Lung (tissue), 12 donors: ENCODE data around the gene KLHL6. TPM values are rescaled to one million over a fixed set of nuclear protein-coding genes. Genes with fewer than 3 reads are reported as not detected.

ENCODE experiments used
- ATAC-seq: fragments of 200-7000 bp; cut with Tn5 transposase; one replicate; pipeline ENCODE4 v1.9.1; 2020; ENCODE audit warnings: moderate number of reproducible peaks; ENCODE audit not compliant: insufficient read depth, low FRiP score
- DNase-seq, 3 donors: peaks; one replicate each; pipeline ENCODE4 v3.0.0-alpha.2; 2013 to 2017
- H3K27ac ChIP-seq, 2 donors: one replicate each; pipeline ENCODE4 v1.5.1; 2013; ENCODE audit warnings: mild to moderate bottlenecking in 2 of 2, moderate library complexity in 2 of 2, control low read depth in 1 of 2, inconsistent platforms in 1 of 2, low read depth in 1 of 2, low read length in 1 of 2
- H3K27me3 ChIP-seq, 3 donors: one replicate each; pipeline ENCODE4 v1.5.1; 2013; ENCODE audit warnings: low read length in 2 of 3; ENCODE audit not compliant: control insufficient read depth in 3 of 3, insufficient read depth in 3 of 3
- H3K36me3 ChIP-seq, 4 donors: one replicate each; pipeline ENCODE4 v1.5.1; 2013; ENCODE audit warnings: low read length in 4 of 4, mild to moderate bottlenecking in 1 of 4, moderate library complexity in 1 of 4; ENCODE audit not compliant: control insufficient read depth in 4 of 4, insufficient read depth in 4 of 4
- H3K4me1 ChIP-seq, 5 donors: one replicate each; pipeline ENCODE4 v1.5.1; 2013; ENCODE audit warnings: low read length in 5 of 5, mild to moderate bottlenecking in 2 of 5, moderate library complexity in 1 of 5; ENCODE audit not compliant: control insufficient read depth in 5 of 5, insufficient read depth in 5 of 5
- H3K4me3 ChIP-seq: one replicate; pipeline ENCODE4 v1.5.1; 2013; ENCODE audit warnings: mild to moderate bottlenecking, control low read depth, moderate library complexity
- H3K9ac ChIP-seq, 2 donors: one replicate each; pipeline ENCODE4 v1.5.1; 2013; ENCODE audit warnings: low read length in 2 of 2, control low read depth in 1 of 2; ENCODE audit not compliant: insufficient read depth in 1 of 2
- H3K9me3 ChIP-seq, 4 donors: one replicate each; pipeline ENCODE4 v1.5.1; 2013; ENCODE audit warnings: low read length in 3 of 4, mild to moderate bottlenecking in 1 of 4, moderate library complexity in 1 of 4; ENCODE audit not compliant: control insufficient read depth in 4 of 4, insufficient read depth in 3 of 4
- WGBS, 2 donors: extraction: QIAGEN DNeasy Blood & Tissue Kit; methylation state at CpG; one replicate each; pipeline ENCODE4 v1.1.7; 2013; 5-methylcytosine and 5-hydroxymethylcytosine counted together
- polyA plus RNA-seq, 2 donors: library from polyadenylated mRNA; stranded (reverse); fragments of 200-250 nt; gene quantifications; one replicate each; pipeline ENCODE4 v1.2.1, GENCODE V29; 2013
- total RNA-seq, 2 donors: library from RNA; depleted of rRNA in 1 of 2; stranded (reverse); fragments of >200 nt in 1 of 2; gene quantifications; one replicate each; pipeline ENCODE4 v1.2.1, GENCODE V29; 2014 to 2021
- TF ChIP-seq, protein P1 (sequence below): IDR thresholded peaks from 2 replicates; pipeline ENCODE4 v1.5.1; 2012; ENCODE audit warnings: mild to moderate bottlenecking; ENCODE audit errors: control extremely low read depth, extremely low read depth
- donor health status: control.
- donor health status: control.
- donor health status: Bipolar disorder and iron deficiency.
- donor health status: healthy.
- donor health status: DM: yes; HTN: yes; CAD: no.

Gene KLHL6
- total and polyA plus RNA-seq, 4 donors, result 3.4 to 18.0 (median 14.1) TPM

DNA sequence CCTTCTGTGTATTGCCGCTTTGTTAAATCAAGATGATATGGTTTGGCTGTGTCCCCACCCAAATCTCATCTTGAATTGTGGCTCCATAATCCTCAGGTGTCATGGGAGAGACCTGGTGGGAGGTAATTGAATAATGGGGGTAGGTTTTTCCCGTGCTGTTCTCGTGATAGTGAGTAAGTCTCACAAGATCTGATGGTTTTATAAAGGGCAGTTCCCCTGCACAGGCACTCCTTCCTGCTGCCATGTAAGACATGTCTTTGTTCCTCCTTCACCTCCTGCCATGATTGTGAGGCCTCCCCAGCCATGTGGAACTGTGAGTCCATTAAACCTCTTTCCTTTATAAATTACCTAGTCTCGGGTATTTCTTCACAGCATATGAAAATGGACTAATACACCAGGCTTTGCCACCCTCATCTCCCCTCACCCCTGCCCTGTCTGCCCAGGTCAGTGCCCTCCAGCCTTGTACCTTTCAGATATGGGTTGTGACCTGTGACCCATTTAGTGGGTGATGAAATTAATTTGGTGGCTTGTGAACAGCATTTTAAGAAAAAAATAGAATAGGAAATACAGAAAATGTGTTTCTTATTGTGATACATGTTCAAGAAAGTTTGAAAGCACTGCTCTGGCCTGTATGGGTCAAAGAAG is 71.0 kb downstream of the KLHL6 start:
- ATAC-seq (no peak), DNase-seq (no peak)
- Histone ChIP-seq H3K4me1 (peaks cover 0 to 5% (median 0%) of the 10 kb centered on the region in 5 donors), H3K27me3 (no peaks in the 10 kb centered on the region), H3K27ac (no peak overlapping the region), H3K9ac (no peak overlapping the region), H3K4me3 (no peak overlapping the region), H3K36me3 (no peaks in the 10 kb centered on the region), H3K9me3 (no peaks in the 10 kb centered on the region)
- TF ChIP-seq, protein P1, sequence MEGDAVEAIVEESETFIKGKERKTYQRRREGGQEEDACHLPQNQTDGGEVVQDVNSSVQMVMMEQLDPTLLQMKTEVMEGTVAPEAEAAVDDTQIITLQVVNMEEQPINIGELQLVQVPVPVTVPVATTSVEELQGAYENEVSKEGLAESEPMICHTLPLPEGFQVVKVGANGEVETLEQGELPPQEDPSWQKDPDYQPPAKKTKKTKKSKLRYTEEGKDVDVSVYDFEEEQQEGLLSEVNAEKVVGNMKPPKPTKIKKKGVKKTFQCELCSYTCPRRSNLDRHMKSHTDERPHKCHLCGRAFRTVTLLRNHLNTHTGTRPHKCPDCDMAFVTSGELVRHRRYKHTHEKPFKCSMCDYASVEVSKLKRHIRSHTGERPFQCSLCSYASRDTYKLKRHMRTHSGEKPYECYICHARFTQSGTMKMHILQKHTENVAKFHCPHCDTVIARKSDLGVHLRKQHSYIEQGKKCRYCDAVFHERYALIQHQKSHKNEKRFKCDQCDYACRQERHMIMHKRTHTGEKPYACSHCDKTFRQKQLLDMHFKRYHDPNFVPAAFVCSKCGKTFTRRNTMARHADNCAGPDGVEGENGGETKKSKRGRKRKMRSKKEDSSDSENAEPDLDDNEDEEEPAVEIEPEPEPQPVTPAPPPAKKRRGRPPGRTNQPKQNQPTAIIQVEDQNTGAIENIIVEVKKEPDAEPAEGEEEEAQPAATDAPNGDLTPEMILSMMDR, result no peak
- 62 to 81% methylated on average over 4 of the region's 4 CpGs for WGBS, 2 donors

DNA sequence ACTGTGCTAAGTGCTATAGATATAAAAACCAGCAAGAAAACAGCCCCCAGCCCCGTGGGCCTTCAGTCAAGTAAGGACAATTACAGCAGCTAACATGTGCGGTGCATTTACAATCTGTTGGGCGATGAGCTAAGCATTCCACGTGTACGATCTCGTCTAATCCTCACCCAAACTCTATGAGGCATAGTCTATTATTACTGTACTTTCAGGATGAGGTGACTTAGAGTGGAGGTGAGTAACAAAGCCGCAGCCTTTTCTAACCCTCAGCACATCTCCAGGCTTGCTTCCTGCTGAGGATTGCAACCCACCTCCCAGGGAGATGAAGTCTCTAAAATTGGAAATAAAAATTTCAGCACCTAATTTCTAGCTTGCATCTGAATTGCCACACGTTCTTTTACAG is 73.9 kb downstream of the KLHL6 start:
- Histone ChIP-seq H3K27me3 (no peaks in the 10 kb centered on the region), H3K27ac (no peak overlapping the region), H3K4me1 (no peaks in the 10 kb centered on the region), H3K9ac (no peak overlapping the region), H3K36me3 (no peaks in the 10 kb centered on the region), H3K4me3 (no peak overlapping the region), H3K9me3 (no peaks in the 10 kb centered on the region)
- ATAC-seq, result no peak
- DNase-seq, result no peak
- 86 to 89% methylated on average over 8 of the region's 8 CpGs for WGBS, 2 donors
- TF ChIP-seq, protein P1, result no peak

DNA sequence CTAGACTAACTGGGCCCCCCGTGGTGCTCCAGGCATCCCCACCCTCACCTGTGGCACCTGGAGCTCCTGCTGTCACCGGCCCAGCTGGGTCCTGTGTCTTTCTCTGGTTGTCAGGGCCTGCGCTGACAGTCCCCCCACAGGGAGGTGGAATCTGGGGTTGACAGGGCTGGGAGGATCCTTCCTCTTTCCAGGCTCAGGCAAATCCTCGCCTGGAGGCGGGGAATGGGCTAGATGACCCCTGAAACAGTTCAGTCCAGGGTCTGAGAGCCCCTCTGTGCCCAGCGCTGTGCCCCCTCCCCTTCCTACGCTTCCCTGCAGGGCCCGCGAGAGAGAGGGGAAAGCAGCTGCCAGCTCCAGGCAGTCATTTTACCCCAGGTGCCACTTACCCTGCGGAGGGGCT is 77.0 kb downstream of the KLHL6 start:
- H3K9ac ChIP-seq, result no peak overlapping the region
- H3K36me3 ChIP-seq, result no peaks in the 10 kb centered on the region
- TF ChIP-seq, protein P1, result no peak
- H3K4me1 ChIP-seq, result no peaks in the 10 kb centered on the region
- no peaks in the 10 kb centered on the region for H3K9me3 ChIP-seq
- H3K27me3 ChIP-seq, result peaks cover 0 to 3% (median 0%) of the 10 kb centered on the region in 3 donors
- ATAC-seq, result no peak
- H3K27ac ChIP-seq, result no peak overlapping the region
- no peak overlapping the region for H3K4me3 ChIP-seq
- no peak for DNase-seq
- 90 to 91% methylated on average over 10 of the region's 10 CpGs for WGBS, 2 donors
